Panc1 (cell line): ENCODE results near the gene SFTPA1. TPM values are rescaled to one million over a fixed set of nuclear protein-coding genes. Genes with fewer than 3 reads are reported as not detected.
"Not testable (repeated sequence)": the region's sequence is repeated elsewhere in the genome, so short reads cannot be mapped to it uniquely, and the experiment has no call there.

Source experiments
- ATAC-seq: fragments of 200-7000 bp; cut with Tn5 transposase; 2 replicates; pipeline ENCODE4 v1.9.1; 2020; ENCODE audit warnings: mild to moderate bottlenecking, moderate library complexity
- BruUV-seq: library from RNA; stranded (reverse); fragments of 400-500 nt; replicated peaks from 2 replicates; lab custom pipeline; 2021; lab: Mats Ljungman, UMichigan
- CTCF ChIA-PET: fragments of 300-600 bp; sonication (Branson Sonifier 250); formaldehyde crosslinking; loops from one replicate; lab custom pipeline; 2022; ENCODE audit warnings: antibody characterized with exemption; lab: Charles Lee
- POLR2A ChIA-PET: fragments of 300-600 bp; sonication (Branson Sonifier 250); formaldehyde crosslinking; loops from one replicate; lab custom pipeline; 2022; ENCODE audit warnings: antibody characterized with exemption; lab: Charles Lee
- DNase-seq: peaks from one replicate; pipeline ENCODE4 v3.0.0-alpha.2; 2010; ENCODE audit warnings: low read depth, low spot score
- H3K27ac ChIP-seq: 2 replicates; pipeline ENCODE4 v1.5.1; 2011; ENCODE audit warnings: mild to moderate bottlenecking, low read length, inconsistent platforms
- H3K27me3 ChIP-seq: fragments of 200-500 bp; sonication (Bioruptor generic); 2 replicates; pipeline ENCODE4 v1.6.0; 2014; ENCODE audit warnings: low read length, inconsistent platforms; ENCODE audit not compliant: control insufficient read depth, insufficient read depth
- H3K36me3 ChIP-seq: fragments of 200-500 bp; sonication (Bioruptor generic); 2 replicates; pipeline ENCODE4 v1.5.1; 2014; ENCODE audit warnings: inconsistent platforms, mild to moderate bottlenecking, low read length, moderate library complexity; ENCODE audit not compliant: control insufficient read depth, insufficient read depth
- H3K4me1 ChIP-seq: 2 replicates; pipeline ENCODE4 v1.5.1; 2011; ENCODE audit warnings: inconsistent platforms, mild to moderate bottlenecking, low read length, moderate library complexity; ENCODE audit not compliant: control insufficient read depth, insufficient read depth
- H3K4me3 ChIP-seq, 2 experiments: 2 replicates each; pipeline ENCODE4 v1.5.1; 2011 to 2012; ENCODE audit warnings: low read depth in 2 of 2, low read length in 2 of 2, mild to moderate bottlenecking in 2 of 2, inconsistent platforms in 1 of 2, moderate library complexity in 1 of 2
- H3K9me3 ChIP-seq: fragments of 200-500 bp; sonication (Bioruptor generic); 2 replicates; pipeline ENCODE4 v1.5.1; 2014; ENCODE audit warnings: low read depth, mild to moderate bottlenecking, inconsistent platforms, low read length, moderate library complexity; ENCODE audit not compliant: control insufficient read depth, insufficient read depth
- POLR2AphosphoS5 ChIP-seq: IDR thresholded peaks from 2 replicates; pipeline ENCODE4 v1.6.1; 2012; ENCODE audit warnings: mild to moderate bottlenecking, low read depth, low read length, moderate library complexity
- SIN3A ChIP-seq: IDR thresholded peaks from 2 replicates; pipeline ENCODE4 v1.6.1; 2012; ENCODE audit warnings: low read depth, mild to moderate bottlenecking, low read length, moderate library complexity, borderline replicate concordance; ENCODE audit not compliant: insufficient read depth
- TCF7L2 ChIP-seq: IDR thresholded peaks from 2 replicates; pipeline ENCODE4 v1.6.1; 2011; ENCODE audit warnings: mild to moderate bottlenecking, low read depth, low read length, inconsistent platforms
- in situ Hi-C: cut with HindIII; loops from 2 replicates; pipeline ENCODE4 v1.10.0; 2016; ENCODE audit warnings: low sequenced_read_pairs, low pct_unique_long_range_greater_than_20kb
- intact Hi-C: fragments of 100-400 bp; cut with micrococcal nuclease; formaldehyde crosslinking; loops from one replicate; pipeline ENCODE4 v1.10.0; 2022; ENCODE audit not compliant: unreplicated experiment
- total RNA-seq: library from RNA; stranded (reverse); gene quantifications from one replicate; pipeline ENCODE4 v1.2.1, GENCODE V29; 2021; ENCODE audit not compliant: unreplicated experiment
- TF ChIP-seq, protein P1 (sequence below): fragments of 450-650 bp; IDR thresholded peaks from 2 replicates; pipeline ENCODE4 v1.5.1; 2017; ENCODE audit warnings: mild to moderate bottlenecking
- TF ChIP-seq, protein P2 (sequence below), 2 experiments: IDR thresholded peaks; 2 replicates each; pipeline ENCODE4 v1.6.1; 2011 to 2012; ENCODE audit warnings: low read depth in 2 of 2, control low read depth in 1 of 2, low read length in 1 of 2, mild to moderate bottlenecking in 1 of 2, moderate library complexity in 1 of 2; ENCODE audit not compliant: insufficient read depth in 1 of 2

SFTPA1 gene
- total RNA-seq, 1 experiment from 2014 or later, result 3.8 TPM

DNA sequence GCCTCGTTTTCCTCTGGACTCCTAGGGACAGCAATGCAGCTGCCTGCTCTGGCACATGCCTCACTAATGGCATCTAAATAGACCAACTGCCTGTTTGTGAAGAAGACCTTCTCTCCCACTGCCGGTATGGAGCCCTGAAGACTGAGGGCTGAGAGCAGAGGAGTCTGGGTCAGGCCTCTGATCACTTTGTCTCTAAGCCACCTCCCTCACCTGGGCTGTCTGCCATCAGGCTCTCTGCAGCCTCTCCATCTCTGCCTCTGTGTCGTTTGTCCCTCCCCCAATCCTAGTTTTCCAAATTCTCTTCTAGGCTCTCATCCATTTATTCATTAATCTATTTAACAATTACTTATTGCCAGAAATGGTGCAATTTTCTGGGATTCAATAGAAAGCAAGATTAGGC is 15.2 kb upstream of the SFTPA1 start:
- TF ChIP-seq, protein P1, sequence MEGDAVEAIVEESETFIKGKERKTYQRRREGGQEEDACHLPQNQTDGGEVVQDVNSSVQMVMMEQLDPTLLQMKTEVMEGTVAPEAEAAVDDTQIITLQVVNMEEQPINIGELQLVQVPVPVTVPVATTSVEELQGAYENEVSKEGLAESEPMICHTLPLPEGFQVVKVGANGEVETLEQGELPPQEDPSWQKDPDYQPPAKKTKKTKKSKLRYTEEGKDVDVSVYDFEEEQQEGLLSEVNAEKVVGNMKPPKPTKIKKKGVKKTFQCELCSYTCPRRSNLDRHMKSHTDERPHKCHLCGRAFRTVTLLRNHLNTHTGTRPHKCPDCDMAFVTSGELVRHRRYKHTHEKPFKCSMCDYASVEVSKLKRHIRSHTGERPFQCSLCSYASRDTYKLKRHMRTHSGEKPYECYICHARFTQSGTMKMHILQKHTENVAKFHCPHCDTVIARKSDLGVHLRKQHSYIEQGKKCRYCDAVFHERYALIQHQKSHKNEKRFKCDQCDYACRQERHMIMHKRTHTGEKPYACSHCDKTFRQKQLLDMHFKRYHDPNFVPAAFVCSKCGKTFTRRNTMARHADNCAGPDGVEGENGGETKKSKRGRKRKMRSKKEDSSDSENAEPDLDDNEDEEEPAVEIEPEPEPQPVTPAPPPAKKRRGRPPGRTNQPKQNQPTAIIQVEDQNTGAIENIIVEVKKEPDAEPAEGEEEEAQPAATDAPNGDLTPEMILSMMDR, result no peak
- TF ChIP-seq SIN3A (no peak), TCF7L2 (no peak), POLR2AphosphoS5 (no peak)
- TF ChIP-seq, protein P2, sequence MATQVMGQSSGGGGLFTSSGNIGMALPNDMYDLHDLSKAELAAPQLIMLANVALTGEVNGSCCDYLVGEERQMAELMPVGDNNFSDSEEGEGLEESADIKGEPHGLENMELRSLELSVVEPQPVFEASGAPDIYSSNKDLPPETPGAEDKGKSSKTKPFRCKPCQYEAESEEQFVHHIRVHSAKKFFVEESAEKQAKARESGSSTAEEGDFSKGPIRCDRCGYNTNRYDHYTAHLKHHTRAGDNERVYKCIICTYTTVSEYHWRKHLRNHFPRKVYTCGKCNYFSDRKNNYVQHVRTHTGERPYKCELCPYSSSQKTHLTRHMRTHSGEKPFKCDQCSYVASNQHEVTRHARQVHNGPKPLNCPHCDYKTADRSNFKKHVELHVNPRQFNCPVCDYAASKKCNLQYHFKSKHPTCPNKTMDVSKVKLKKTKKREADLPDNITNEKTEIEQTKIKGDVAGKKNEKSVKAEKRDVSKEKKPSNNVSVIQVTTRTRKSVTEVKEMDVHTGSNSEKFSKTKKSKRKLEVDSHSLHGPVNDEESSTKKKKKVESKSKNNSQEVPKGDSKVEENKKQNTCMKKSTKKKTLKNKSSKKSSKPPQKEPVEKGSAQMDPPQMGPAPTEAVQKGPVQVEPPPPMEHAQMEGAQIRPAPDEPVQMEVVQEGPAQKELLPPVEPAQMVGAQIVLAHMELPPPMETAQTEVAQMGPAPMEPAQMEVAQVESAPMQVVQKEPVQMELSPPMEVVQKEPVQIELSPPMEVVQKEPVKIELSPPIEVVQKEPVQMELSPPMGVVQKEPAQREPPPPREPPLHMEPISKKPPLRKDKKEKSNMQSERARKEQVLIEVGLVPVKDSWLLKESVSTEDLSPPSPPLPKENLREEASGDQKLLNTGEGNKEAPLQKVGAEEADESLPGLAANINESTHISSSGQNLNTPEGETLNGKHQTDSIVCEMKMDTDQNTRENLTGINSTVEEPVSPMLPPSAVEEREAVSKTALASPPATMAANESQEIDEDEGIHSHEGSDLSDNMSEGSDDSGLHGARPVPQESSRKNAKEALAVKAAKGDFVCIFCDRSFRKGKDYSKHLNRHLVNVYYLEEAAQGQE (IDR thresholded peaks at IDR 0.05; ENCODE audit: insufficient read depth in 1 of 2, low read depth in 2 of 2, low read length in 1 of 2), result no peak
- DNase-seq (no peak), ATAC-seq (no peak)
- no TSS peak for BruUV-seq
- intact Hi-C loops (no loop called here), in situ Hi-C loops (no loop called here)
- H3K4me3 ChIP-seq, result no peak overlapping the region
- CTCF ChIA-PET, result no interaction called here
- POLR2A ChIA-PET, result no interaction called here
- no peaks in the 10 kb centered on the region for H3K4me1 ChIP-seq
- no peak overlapping the region for H3K27ac ChIP-seq
- H3K9me3 ChIP-seq, result peaks cover 7% of the 10 kb centered on the region; the same call in 1 of the 2 replicates
- H3K36me3 ChIP-seq, result no peaks in the 10 kb centered on the region
- H3K27me3 ChIP-seq, result peaks cover 7% of the 10 kb centered on the region

DNA sequence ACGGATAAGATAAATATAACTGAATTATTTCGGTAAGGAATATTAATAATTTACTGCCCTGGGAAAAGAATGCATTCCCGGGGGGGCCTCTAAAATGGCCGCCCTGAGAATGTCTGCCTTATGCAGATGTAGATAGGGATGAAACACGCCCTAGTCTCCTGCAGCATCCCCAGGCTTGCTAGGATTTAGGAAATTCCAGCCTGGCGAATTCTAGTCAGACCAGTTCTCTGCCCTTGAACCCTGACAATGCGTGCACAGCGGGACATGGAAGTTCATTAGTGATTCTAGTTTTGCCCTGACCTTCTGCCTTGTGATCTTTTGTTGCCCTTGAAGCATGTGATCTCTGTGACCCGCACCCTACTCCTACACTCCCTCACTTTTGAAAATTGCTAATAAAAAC is 11.1 kb upstream of the SFTPA1 start:
- H3K4me3 ChIP-seq, BruUV-seq, H3K9me3 ChIP-seq, DNase-seq, intact Hi-C loops, CTCF ChIA-PET, H3K36me3 ChIP-seq, in situ Hi-C loops, H3K4me1 ChIP-seq, ATAC-seq, H3K27me3 ChIP-seq, POLR2A ChIA-PET, H3K27ac ChIP-seq: not testable (repeated sequence)

DNA sequence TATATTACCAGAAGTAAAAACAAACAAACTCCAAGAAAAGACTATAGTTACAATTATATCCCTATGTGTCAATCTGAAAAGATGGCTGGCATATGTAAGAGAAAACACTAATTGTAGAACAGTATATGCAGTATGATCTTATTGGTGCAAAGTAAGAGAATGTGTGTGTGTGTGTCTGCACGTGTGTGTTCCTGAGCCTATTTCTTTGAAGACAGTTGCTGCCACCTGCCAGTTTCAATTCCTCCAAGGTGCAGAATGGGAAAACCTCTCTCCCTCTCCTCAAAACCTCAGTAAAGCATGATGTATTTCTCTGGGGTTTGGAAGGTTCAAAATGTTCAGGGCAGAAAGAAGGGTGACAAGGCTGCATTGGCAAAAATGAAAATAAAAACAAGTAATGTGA is 8.8 kb upstream of the SFTPA1 start:
- Histone ChIP-seq H3K4me1 (no peaks in the 10 kb centered on the region), H3K27me3 (peaks cover 9% of the 10 kb centered on the region), H3K9me3 (peaks cover 7% of the 10 kb centered on the region; the same call in 1 of the 2 replicates), H3K27ac (no peak overlapping the region), H3K36me3 (no peaks in the 10 kb centered on the region), H3K4me3 (no peak overlapping the region)
- intact Hi-C loops (no loop called here), in situ Hi-C loops (no loop called here)
- TF ChIP-seq POLR2AphosphoS5 (no peak), SIN3A (no peak), TCF7L2 (no peak)
- TF ChIP-seq, protein P2 (IDR thresholded peaks at IDR 0.05; ENCODE audit: insufficient read depth in 1 of 2, low read depth in 2 of 2, low read length in 1 of 2), result no peak
- TF ChIP-seq, protein P1, result no peak
- ATAC-seq, result no peak
- no peak for DNase-seq
- CTCF ChIA-PET, result no interaction called here
- BruUV-seq, result no TSS peak
- POLR2A ChIA-PET, result no interaction called here
